ENCODE results near the gene RPS4Y1. TPM values are rescaled to one million over a fixed set of nuclear protein-coding genes. Genes with fewer than 3 reads are reported as not detected.

RPS4Y1 gene
- total and polyA plus RNA-seq, 7 donors: 0.33 to 367 (median 260) TPM

DNA sequence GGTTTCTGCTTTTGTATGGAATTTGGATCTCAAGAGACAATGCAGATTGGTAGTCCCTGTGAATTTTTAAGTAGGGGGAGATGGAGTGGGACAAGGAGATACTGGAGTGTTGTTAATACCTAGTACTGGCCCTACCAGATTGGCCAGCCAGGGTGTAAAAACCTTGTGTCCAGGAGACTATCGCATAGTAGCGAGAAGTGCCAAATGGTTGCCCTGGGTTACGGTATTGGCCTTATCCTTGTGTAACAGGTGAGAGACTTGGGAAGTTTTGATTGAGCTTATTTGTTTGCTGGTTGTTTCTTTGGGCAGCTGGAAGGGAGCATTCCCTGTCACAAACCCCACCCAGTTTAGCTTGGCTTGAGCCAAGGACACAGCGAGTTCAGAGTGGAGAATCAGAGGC is 5.4 kb downstream of the RPS4Y1 start:
- DNase-seq: no peak
- H3K9me3 ChIP-seq: no peaks in the 10 kb centered on the region
- intact Hi-C loops (cut with DNase I): no loop called here
- H3K27ac ChIP-seq: no peak overlapping the region
- no peaks in the 10 kb centered on the region for H3K27me3 ChIP-seq
- H3K4me3 ChIP-seq: no peak overlapping the region
- TF ChIP-seq EP300 (IDR thresholded peaks at IDR 0.05) (no peak), POLR2AphosphoS5 (IDR thresholded peaks at IDR 0.05) (no peak), POLR2A (IDR thresholded peaks at IDR 0.05) (no peak)
- TF ChIP-seq, protein P1, sequence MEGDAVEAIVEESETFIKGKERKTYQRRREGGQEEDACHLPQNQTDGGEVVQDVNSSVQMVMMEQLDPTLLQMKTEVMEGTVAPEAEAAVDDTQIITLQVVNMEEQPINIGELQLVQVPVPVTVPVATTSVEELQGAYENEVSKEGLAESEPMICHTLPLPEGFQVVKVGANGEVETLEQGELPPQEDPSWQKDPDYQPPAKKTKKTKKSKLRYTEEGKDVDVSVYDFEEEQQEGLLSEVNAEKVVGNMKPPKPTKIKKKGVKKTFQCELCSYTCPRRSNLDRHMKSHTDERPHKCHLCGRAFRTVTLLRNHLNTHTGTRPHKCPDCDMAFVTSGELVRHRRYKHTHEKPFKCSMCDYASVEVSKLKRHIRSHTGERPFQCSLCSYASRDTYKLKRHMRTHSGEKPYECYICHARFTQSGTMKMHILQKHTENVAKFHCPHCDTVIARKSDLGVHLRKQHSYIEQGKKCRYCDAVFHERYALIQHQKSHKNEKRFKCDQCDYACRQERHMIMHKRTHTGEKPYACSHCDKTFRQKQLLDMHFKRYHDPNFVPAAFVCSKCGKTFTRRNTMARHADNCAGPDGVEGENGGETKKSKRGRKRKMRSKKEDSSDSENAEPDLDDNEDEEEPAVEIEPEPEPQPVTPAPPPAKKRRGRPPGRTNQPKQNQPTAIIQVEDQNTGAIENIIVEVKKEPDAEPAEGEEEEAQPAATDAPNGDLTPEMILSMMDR (IDR thresholded peaks at IDR 0.05): no peak
- 88 to 96% methylated on average over 4 of the region's 4 CpGs for WGBS, 2 donors
- H3K36me3 ChIP-seq: peaks cover 0 to 44% (median 0%) of the 10 kb centered on the region in 4 donors
- H3K4me1 ChIP-seq: peaks cover 0 to 5% (median 0%) of the 10 kb centered on the region in 4 donors

GRCh38 chrY:2848384-2848783 is 7.0 kb downstream of the RPS4Y1 start:
- Histone ChIP-seq H3K27me3 (no peaks in the 10 kb centered on the region), H3K4me3 (no peak overlapping the region), H3K36me3 (peaks cover 0 to 44% (median 0%) of the 10 kb centered on the region in 4 donors), H3K27ac (no peak overlapping the region), H3K4me1 (peaks cover 0 to 18% (median 0%) of the 10 kb centered on the region in 4 donors), H3K9me3 (no peaks in the 10 kb centered on the region)
- intact Hi-C loops (cut with DNase I): no loop called here
- 80 to 93% methylated on average over 2 of the region's 2 CpGs for WGBS, 2 donors
- TF ChIP-seq POLR2A (IDR thresholded peaks at IDR 0.05) (no peak), EP300 (IDR thresholded peaks at IDR 0.05) (no peak)
- no peak for DNase-seq

DNA sequence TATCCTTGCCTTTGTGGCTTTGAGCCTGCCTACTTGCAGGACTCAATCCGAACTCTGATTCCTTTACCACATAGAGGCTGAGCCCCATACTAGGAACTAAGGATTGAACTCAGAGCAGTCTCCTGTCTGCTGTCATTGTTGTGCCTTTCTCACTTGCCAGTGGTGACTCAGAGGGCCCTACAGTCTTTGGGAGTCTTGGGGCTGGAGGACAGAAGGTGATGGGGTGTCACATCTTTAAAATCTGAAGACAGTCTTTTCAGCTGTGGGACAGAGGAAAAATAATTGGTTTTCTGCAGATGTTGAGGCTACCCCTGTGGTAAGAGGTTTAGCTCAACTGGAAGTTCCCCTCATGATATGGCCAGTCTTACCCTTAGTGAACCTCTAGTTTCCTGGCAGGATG is 8.0 kb downstream of the RPS4Y1 start:
- no peaks in the 10 kb centered on the region for H3K27me3 ChIP-seq
- DNase-seq: no peak
- H3K9me3 ChIP-seq: no peaks in the 10 kb centered on the region
- H3K4me1 ChIP-seq: peaks cover 0 to 22% (median 0%) of the 10 kb centered on the region in 4 donors
- no peak overlapping the region for H3K27ac ChIP-seq
- H3K36me3 ChIP-seq: peaks cover 0 to 42% (median 0%) of the 10 kb centered on the region in 4 donors
- 87 to 100% methylated on average over 1 of the region's 1 CpG for WGBS, 2 donors
- intact Hi-C loops (cut with DNase I): no loop called here
- no peak overlapping the region for H3K4me3 ChIP-seq
- TF ChIP-seq EP300 (IDR thresholded peaks at IDR 0.05) (no peak), POLR2A (IDR thresholded peaks at IDR 0.05) (no peak), POLR2AphosphoS5 (IDR thresholded peaks at IDR 0.05) (no peak)
- TF ChIP-seq, protein P1 (IDR thresholded peaks at IDR 0.05): no peak

- peaks cover 0 to 27% (median 2%) of the 10 kb centered on the region in 4 donors for H3K36me3 ChIP-seq
- DNase-seq: no peak
- TF ChIP-seq POLR2A (IDR thresholded peaks at IDR 0.05) (no peak), EP300 (IDR thresholded peaks at IDR 0.05) (no peak), POLR2AphosphoS5 (IDR thresholded peaks at IDR 0.05) (no peak)
- TF ChIP-seq, protein P1 (IDR thresholded peaks at IDR 0.05): no peak
- H3K27ac ChIP-seq: peak overlapping the region in 1 of 4 donors; percentile 53
- no peaks in the 10 kb centered on the region for H3K9me3 ChIP-seq
- peaks cover 0 to 27% (median 0%) of the 10 kb centered on the region in 4 donors for H3K4me1 ChIP-seq
- WGBS, 2 donors: 92 to 95% methylated on average over 6 of the region's 6 CpGs
- intact Hi-C loops (cut with DNase I): no loop called here
- H3K27me3 ChIP-seq: no peaks in the 10 kb centered on the region
- H3K4me3 ChIP-seq: no peak overlapping the region
Observed at GRCh38 chrY:2854145-2854774, 12.9 kb downstream of the RPS4Y1 start.

- H3K27me3 ChIP-seq: no peaks in the 10 kb centered on the region
- no peak overlapping the region for H3K27ac ChIP-seq
- H3K4me3 ChIP-seq: no peak overlapping the region
- H3K36me3 ChIP-seq: peaks cover 0 to 26% (median 2%) of the 10 kb centered on the region in 4 donors
- intact Hi-C loops (cut with DNase I): no loop called here
- H3K9me3 ChIP-seq: no peaks in the 10 kb centered on the region
- DNase-seq: no peak
- WGBS, 2 donors: 78 to 92% methylated on average over 5 of the region's 5 CpGs
- TF ChIP-seq EP300 (IDR thresholded peaks at IDR 0.05) (no peak), POLR2A (IDR thresholded peaks at IDR 0.05) (no peak), POLR2AphosphoS5 (IDR thresholded peaks at IDR 0.05) (no peak)
- TF ChIP-seq, protein P1 (IDR thresholded peaks at IDR 0.05): no peak
- peaks cover 0 to 28% (median 0%) of the 10 kb centered on the region in 4 donors for H3K4me1 ChIP-seq
Observed at GRCh38 chrY:2857068-2857467, 15.7 kb downstream of the RPS4Y1 start.
